ENCODE measurements around the gene CLCN1. TPM values are rescaled to one million over a fixed set of nuclear protein-coding genes. Genes with fewer than 3 reads are reported as not detected.

The CLCN1 gene
- total RNA-seq, 2 donors from 2014 or later: 0.23 TPM; not detected in 1

- Histone ChIP-seq H3K27me3 (replicated peaks; ENCODE audit: insufficient read depth) (no peaks in the 10 kb centered on the region), H3K4me1 (replicated peaks) (no peaks in the 10 kb centered on the region), H3K27ac (no peak overlapping the region), H3K36me3 (no peaks in the 10 kb centered on the region), H3K4me3 (no peak overlapping the region), H3K9me3 (no peaks in the 10 kb centered on the region)
- WGBS: 85% methylated on average over 4 of the region's 4 CpGs
- TF ChIP-seq CTCF (IDR thresholded peaks at IDR 0.05) (no peak), POLR2A (IDR thresholded peaks at IDR 0.05) (no peak), POLR2AphosphoS5 (IDR thresholded peaks at IDR 0.05) (no peak)
- intact Hi-C loops (cut with DNase I): no loop called here
- DNase-seq (ENCODE audit: low spot score): no peak
These were observed 5.8 kb downstream of the CLCN1 start for GRCh38 chr7:143321734-143322133.

- H3K4me1 ChIP-seq (replicated peaks): no peaks in the 10 kb centered on the region
- H3K27ac ChIP-seq: no peak overlapping the region
- intact Hi-C loops (cut with DNase I): no loop called here
- no peaks in the 10 kb centered on the region for H3K27me3 ChIP-seq (replicated peaks; ENCODE audit: insufficient read depth)
- 83% methylated on average over 23 of the region's 23 CpGs for WGBS
- H3K4me3 ChIP-seq: no peak overlapping the region
- no peaks in the 10 kb centered on the region for H3K36me3 ChIP-seq
- H3K9me3 ChIP-seq: no peaks in the 10 kb centered on the region
- DNase-seq (ENCODE audit: low spot score): no peak
- no peak for TF ChIP-seq POLR2A (IDR thresholded peaks at IDR 0.05)
- no peak for TF ChIP-seq CTCF (IDR thresholded peaks at IDR 0.05)
- no peak for TF ChIP-seq POLR2AphosphoS5 (IDR thresholded peaks at IDR 0.05)
These were observed 7.1 kb downstream of the CLCN1 start for GRCh38 chr7:143322760-143323633.

- Histone ChIP-seq H3K36me3 (no peaks in the 10 kb centered on the region), H3K4me1 (replicated peaks) (no peaks in the 10 kb centered on the region), H3K4me3 (no peak overlapping the region), H3K27ac (no peak overlapping the region), H3K9me3 (no peaks in the 10 kb centered on the region), H3K27me3 (replicated peaks; ENCODE audit: insufficient read depth) (no peaks in the 10 kb centered on the region)
- DNase-seq (ENCODE audit: low spot score): no peak
- intact Hi-C loops (cut with DNase I): no loop called here
- TF ChIP-seq CTCF (IDR thresholded peaks at IDR 0.05): no peak
- TF ChIP-seq POLR2A (IDR thresholded peaks at IDR 0.05): no peak
- no peak for TF ChIP-seq POLR2AphosphoS5 (IDR thresholded peaks at IDR 0.05)
- WGBS: 59% methylated on average over 12 of the region's 12 CpGs
These were observed 7.7 kb downstream of the CLCN1 start for GRCh38 chr7:143323653-143324052.

GRCh38 chr7:143325240-143325639 is 9.3 kb downstream of the CLCN1 start:
- Histone ChIP-seq H3K4me1 (replicated peaks) (no peaks in the 10 kb centered on the region), H3K36me3 (no peaks in the 10 kb centered on the region), H3K27ac (no peak overlapping the region), H3K9me3 (no peaks in the 10 kb centered on the region), H3K4me3 (no peak overlapping the region), H3K27me3 (replicated peaks; ENCODE audit: insufficient read depth) (no peaks in the 10 kb centered on the region)
- intact Hi-C loops (cut with DNase I): no loop called here
- 46% methylated on average over 2 of the region's 2 CpGs for WGBS
- TF ChIP-seq POLR2AphosphoS5 (IDR thresholded peaks at IDR 0.05) (peak; percentile 46), CTCF (IDR thresholded peaks at IDR 0.05) (no peak)
- DNase-seq (ENCODE audit: low spot score): no peak

- H3K27ac ChIP-seq: no peak overlapping the region
- DNase-seq (ENCODE audit: low spot score): no peak
- H3K36me3 ChIP-seq: no peaks in the 10 kb centered on the region
- no peaks in the 10 kb centered on the region for H3K4me1 ChIP-seq (replicated peaks)
- H3K4me3 ChIP-seq: no peak overlapping the region
- 93% methylated on average over 5 of the region's 5 CpGs for WGBS
- H3K27me3 ChIP-seq (replicated peaks; ENCODE audit: insufficient read depth): no peaks in the 10 kb centered on the region
- intact Hi-C loops (cut with DNase I): no loop called here
- no peak for TF ChIP-seq POLR2AphosphoS5 (IDR thresholded peaks at IDR 0.05)
- TF ChIP-seq POLR2A (IDR thresholded peaks at IDR 0.05): no peak
- no peak for TF ChIP-seq CTCF (IDR thresholded peaks at IDR 0.05)
- no peaks in the 10 kb centered on the region for H3K9me3 ChIP-seq
These were observed 12.0 kb downstream of the CLCN1 start for GRCh38 chr7:143327903-143328302.

Data from prostate gland (tissue), 2 donors.